NCI-H2196 treated with DMSO at 0.1 percent for 48 hours (cell line): ENCODE measurements around the gene SKIC3.
A peak's percentile ranks its signal among the peaks of the same experiment; 100 is the strongest.

Experiments
- DNase-seq: peaks from one replicate; lab custom pipeline; 2025; ENCODE audit not compliant: unreplicated experiment; lab: John Stamatoyannopoulos, UW

Gene SKIC3

GRCh38 chr5:95554647-95555548 lies at the start of gene SKIC3, which contains the start of gene ARSK:
Gene SKIC3, minus strand, starts transcription at chr5:95554977. Its CDS starts 7,827 bp downstream, at chr5:95547150.
Gene ARSK, plus strand, starts transcription at chr5:95555101. Its CDS starts 178 bp downstream, at chr5:95555279.
- peak; percentile 78 for DNase-seq

GRCh38 chr5:95600557-95600956 lies 45.8 kb upstream of the SKIC3 start:
- no peak for DNase-seq

- DNase-seq, result no peak
Observed at GRCh38 chr5:95599252-95599651, 44.5 kb upstream of the SKIC3 start.

DNA sequence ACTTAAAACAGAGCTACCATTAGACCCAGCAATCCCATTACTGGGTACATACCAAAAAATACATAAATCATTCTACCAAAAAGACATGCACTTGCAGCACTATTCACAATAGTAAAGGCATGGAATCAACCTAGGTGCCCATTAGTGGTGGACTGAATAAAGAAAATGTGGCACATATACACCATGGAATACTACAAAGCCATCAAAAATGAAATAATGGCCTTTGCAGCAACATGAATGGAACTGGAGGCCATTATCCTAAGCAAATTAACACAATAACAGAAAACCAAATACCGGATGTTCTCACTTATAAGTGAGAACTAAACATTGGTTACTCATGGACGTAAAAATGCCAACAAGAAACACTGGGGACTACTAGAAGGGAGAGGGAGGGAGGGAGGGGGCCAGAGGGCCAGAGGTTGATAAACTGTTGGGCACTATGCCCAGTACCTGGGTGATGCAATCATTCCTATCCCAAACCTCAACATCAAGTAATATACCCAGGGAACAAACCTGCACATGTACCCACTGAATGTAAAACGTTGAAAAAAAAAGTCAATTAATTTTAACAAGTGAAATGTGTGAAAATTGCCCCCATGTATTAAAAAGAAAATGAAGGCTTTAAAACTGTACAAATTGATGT lies 40.6 kb upstream of the SKIC3 start:
- DNase-seq, result no peak

DNA sequence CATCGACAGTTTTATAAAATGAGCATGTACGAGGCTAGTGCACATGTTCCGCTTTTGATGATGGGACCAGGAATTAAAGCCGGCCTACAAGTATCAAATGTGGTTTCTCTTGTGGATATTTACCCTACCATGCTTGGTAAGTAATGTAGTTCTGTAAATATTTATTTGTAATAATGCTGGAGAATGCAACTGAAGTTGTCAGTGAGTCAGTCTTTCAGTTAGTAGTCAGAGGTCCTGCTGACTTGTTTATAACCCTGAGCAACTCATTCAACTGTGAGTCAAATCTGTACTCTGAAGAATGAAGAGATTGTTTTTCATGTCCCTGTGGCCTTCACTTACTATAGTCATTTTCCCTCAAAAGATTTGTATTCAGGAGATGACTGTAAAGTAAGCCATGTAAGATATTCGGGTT lies 36.7 kb upstream of the SKIC3 start:
- DNase-seq, result no peak

DNA sequence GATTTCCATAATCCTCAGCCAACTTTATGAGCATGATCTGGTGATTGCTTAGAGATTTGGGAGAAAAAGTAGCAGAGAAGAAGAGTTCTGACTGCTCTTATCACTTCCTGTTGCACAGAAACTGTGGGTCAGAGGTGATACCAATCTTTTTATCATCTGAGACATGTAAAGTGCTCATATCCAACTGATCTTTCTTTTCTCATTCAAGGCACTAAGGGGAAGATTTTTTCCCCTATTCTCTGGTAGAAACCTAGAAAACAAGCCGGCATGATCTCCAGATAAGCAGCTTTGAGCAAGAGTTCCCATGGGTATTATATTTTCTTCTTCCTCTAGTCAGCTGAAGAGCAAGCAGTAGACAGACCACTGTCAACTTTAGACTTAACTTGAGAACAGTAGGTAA lies 36.1 kb upstream of the SKIC3 start:
- no peak for DNase-seq

- no peak for DNase-seq
Observed at GRCh38 chr5:95583992-95584391, 29.2 kb upstream of the SKIC3 start.

DNA sequence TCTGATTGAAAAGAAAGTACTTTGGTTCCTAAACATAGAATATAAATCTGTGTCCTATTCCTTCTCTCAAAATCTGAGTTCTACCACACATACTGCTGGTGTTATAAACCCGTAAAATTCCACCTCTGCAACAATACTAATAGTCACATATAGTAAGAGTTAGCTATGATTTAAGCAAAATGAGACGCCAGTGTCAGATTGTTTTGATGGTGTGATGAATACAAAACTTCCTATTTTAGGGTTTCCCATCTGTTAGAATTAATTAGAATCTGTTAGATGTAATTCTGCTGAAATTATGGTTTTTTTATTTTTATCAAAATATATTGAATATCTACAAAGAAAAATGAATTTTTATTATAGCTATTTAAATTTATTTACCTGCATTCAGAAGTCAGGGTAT lies 26.8 kb upstream of the SKIC3 start:
- DNase-seq, result no peak

- DNase-seq, result no peak
Observed at GRCh38 chr5:95572016-95572415, 17.2 kb upstream of the SKIC3 start.

- no peak for DNase-seq
Observed at GRCh38 chr5:95565280-95565920, 10.6 kb upstream of the SKIC3 start.

DNA sequence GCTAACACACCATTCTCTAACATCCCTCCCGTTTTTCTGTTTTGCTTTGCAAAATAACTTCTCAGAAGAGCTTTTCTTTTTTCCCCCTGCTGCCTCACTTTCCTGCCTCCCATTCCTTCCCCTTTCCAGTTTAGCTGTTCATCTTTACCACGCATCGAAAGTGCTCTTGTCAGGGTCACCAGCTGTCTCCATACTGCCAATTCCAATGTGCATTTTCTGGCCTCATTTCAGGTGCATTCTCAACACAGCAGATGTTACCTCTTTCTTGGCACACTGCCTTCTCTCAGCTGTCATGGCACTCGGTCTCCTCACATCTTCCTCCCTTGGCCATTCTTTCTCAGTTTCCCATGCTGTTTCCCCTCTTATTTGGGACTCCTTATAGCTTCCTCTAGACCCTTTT lies 9.7 kb upstream of the SKIC3 start:
- no peak for DNase-seq

DNA sequence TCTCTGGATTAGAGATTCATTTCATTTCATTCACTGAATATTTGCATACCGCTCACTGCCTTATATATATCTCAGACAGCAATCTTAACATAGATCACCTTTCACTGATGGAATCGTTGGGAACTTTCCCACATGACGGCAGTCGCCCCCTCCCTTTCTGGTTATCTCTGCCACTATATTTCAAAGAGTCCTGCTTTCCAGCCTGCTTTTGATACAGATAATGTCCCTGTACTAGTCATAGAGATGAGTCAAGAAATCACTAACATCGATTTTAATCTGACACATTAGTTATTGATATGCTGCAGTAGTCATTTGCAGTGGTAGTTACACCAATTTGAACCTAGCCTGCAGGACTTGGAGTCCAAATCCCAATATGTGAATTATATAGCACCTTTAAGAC lies 8.6 kb upstream of the SKIC3 start:
- DNase-seq, result no peak

DNA sequence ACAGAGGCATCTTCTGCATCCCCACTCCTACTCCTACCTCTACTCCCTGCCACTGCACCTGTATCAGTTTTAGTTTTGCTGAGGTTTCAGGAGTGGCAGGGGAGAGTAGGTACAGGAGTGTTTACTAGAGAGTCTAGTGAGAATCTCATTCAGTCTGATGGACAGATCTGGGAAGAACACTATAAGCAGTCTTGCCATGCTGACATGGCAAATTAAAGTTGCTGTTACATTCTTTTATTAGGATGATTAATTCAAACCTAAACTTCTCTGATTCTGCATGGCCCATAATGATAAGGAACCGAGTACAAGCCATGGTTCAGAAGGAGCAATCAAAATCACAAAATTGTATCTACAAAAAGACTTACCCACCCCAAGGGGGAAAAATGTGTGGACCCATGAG lies 7.5 kb upstream of the SKIC3 start:
- no peak for DNase-seq

- DNase-seq, result no peak
Observed at GRCh38 chr5:95557841-95558240, 3.1 kb upstream of the SKIC3 start.

DNA sequence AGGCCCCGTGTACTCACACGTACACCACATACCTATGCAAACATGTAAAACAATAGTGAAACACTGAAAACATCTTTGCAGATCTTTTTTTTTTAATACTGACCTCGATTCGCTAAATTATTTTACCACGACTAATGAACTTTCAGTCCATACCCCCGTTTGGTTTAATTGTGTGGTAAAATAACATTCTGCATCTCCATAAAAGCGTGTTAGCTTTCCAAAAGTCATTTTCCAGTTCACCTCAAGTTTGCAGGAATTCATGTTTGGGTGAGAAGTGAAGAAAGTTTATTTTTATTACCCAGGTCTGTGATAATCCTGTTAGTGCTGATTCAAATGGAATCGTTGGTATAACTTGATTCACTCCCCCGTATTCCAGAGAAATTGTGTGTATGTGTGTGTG lies 776 bp upstream of the SKIC3 start:
- DNase-seq, result no peak

- DNase-seq, result no peak
Observed at GRCh38 chr5:95554331-95554646, 488 bp downstream of the SKIC3 start.

DNA sequence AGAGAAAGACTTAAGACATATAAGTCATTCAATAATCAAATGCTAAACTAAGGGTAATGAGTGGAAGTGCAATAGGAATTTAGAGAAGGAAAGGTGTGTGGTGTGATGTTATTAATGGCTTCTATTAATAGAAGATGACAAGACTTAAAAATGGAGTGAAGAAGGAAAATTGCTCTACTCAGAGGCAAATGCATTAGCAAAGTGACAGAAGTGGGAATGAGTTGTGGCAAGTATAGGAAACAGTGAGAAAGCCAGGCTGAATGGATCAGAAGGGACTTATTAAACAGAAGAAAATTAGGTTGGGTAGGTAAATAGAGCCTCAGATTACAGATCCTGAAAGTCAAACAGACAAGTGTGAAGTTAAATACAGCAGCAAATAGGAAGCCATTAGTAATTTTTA lies 5.7 kb downstream of the SKIC3 start:
- no peak for DNase-seq

DNA sequence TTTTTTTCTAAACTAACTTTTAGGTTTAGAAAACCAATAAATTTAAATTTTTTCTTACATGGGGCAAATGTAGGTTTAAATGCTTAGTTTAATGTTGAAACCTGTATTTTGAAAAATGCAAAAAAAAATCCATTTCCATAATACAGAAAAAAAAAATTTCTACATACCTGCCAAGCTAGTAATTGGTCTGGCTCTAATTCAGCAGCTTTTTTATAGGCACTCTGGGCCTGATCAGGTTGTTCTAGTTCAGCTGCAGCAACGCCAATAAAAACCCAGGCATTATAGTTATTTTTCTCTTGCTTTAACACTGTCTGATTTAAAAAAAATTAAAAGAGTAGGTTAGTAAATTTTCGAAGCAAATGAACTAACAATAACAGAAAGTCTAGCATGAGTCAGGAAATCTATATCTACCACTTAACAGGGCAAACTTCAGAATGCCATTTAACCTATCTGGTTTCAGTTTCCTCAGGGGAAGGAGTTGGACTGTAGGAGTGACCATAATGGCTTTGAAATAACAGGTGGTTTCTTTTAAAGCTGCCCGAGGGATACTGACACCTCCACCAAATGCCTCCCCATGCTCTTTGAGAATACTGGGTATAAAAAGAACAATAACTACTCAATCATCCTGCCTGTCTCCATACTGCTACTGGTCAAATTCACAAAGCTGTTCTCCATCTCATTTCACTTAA lies 11.6 kb downstream of the SKIC3 start:
- DNase-seq, result no peak

- no peak for DNase-seq
Observed at GRCh38 chr5:95537501-95537900, 17.3 kb downstream of the SKIC3 start.

DNA sequence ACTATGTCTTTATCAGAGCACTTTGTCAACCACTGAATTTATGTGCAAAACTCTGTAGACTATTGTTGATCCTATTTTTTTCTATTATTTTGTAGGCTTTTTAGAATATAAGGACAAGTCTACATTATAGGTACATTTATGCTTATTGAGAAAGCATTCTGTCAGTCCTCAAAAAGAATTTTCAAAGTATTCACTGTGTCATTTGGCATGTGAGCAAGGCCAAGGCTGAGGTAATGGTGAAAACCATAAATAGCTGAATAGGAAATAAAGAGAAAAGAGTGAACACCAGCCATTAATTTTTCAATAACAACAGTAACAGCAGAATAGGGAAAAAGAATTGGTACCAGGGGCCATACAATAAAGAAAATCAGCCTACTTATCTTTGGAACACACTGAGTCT lies 21.0 kb downstream of the SKIC3 start:
- DNase-seq, result no peak

GRCh38 chr5:95533106-95533505 lies 21.7 kb downstream of the SKIC3 start:
- no peak for DNase-seq
